HEK293 (cell line): ENCODE data around the gene PRKD3.

ENCODE experiments used
- CTCF ChIA-PET: fragments of 350-600 bp; formaldehyde crosslinking; extraction: SDS; loops from one replicate; lab custom pipeline; 2021; ENCODE audit warnings: antibody characterized with exemption; lab: Yijun Ruan, JAX
- POLR2A ChIA-PET: fragments of 300-600 bp; formaldehyde crosslinking; extraction: SDS; loops from one replicate; lab custom pipeline; 2020; ENCODE audit warnings: antibody characterized with exemption, inconsistent platforms; lab: Yijun Ruan, JAX
- H3K27ac ChIP-seq: fragments of 200-500 bp; sonication (Bioruptor generic); 2 replicates; pipeline ENCODE4 v1.5.1; 2014; ENCODE audit warnings: low read depth, low read length, control low read depth, inconsistent platforms; ENCODE audit errors: extremely low read depth
- H3K36me3 ChIP-seq, 2 experiments: fragments of 200-500 bp in 1 of 2; sonication (Bioruptor generic) in 1 of 2; 1 replicate in 1 of 2; 2 replicates in 1 of 2; pipeline ENCODE4 v1.5.1; 2014 to 2017; ENCODE audit warnings: inconsistent platforms in 2 of 2, low read length in 2 of 2; ENCODE audit not compliant: control insufficient read depth in 2 of 2, insufficient read depth in 1 of 2
- H3K4me1 ChIP-seq: fragments of 200-500 bp; sonication (Bioruptor generic); 2 replicates; pipeline ENCODE4 v1.5.1; 2014; ENCODE audit warnings: mild to moderate bottlenecking, low read length, inconsistent platforms; ENCODE audit not compliant: control insufficient read depth, insufficient read depth
- H3K4me3 ChIP-seq: 2 replicates; pipeline ENCODE4 v1.5.1; 2011; ENCODE audit warnings: low read depth, mild to moderate bottlenecking, control low read depth, low read length, moderate library complexity
- H3K9me3 ChIP-seq: fragments of 200-500 bp; sonication (Bioruptor generic); 2 replicates; pipeline ENCODE4 v1.5.1; 2014; ENCODE audit warnings: low read depth, low read length, inconsistent platforms; ENCODE audit not compliant: control insufficient read depth, insufficient read depth
- ELK4 ChIP-seq: IDR thresholded peaks from 2 replicates; pipeline ENCODE4 v1.6.1; 2011; ENCODE audit warnings: mild to moderate bottlenecking, low read depth, low read length, borderline replicate concordance
- GFI1B ChIP-seq: fragments of 450-650 bp; formaldehyde crosslinking; IDR thresholded peaks from 2 replicates; pipeline ENCODE4 v1.5.1; 2016; ENCODE audit warnings: missing biosample characterization, missing genetic modification characterization
- HOXA7 ChIP-seq: sonication (generic); formaldehyde crosslinking; IDR thresholded peaks from 2 replicates; pipeline ENCODE4 v1.8.1; 2022; ENCODE audit warnings: missing genetic modification reagents, borderline replicate concordance
- IKZF3 ChIP-seq: fragments of 450-650 bp; IDR thresholded peaks from 2 replicates; pipeline ENCODE4 v1.5.0; 2018; ENCODE audit warnings: missing biosample characterization, mild to moderate bottlenecking, missing genetic modification characterization, moderate library complexity
- KLF1 ChIP-seq: fragments of 450-650 bp; formaldehyde crosslinking; IDR thresholded peaks from 2 replicates; pipeline ENCODE4 v1.5.1; 2016; ENCODE audit warnings: missing biosample characterization, missing genetic modification characterization
- REST ChIP-seq: fragments of 450-650 bp; formaldehyde crosslinking; IDR thresholded peaks from 2 replicates; pipeline ENCODE4 v1.5.1; 2016; ENCODE audit warnings: missing biosample characterization, missing genetic modification characterization
- YY2 ChIP-seq: fragments of 450-650 bp; formaldehyde crosslinking; IDR thresholded peaks from 2 replicates; pipeline ENCODE4 v1.5.1; 2016; ENCODE audit warnings: missing biosample characterization, missing genetic modification characterization
- ZNF114 ChIP-seq: fragments of 450-650 bp; formaldehyde crosslinking; IDR thresholded peaks from 2 replicates; pipeline ENCODE4 v1.5.0; 2017; ENCODE audit warnings: missing biosample characterization, missing genetic modification characterization
- ZNF16 ChIP-seq: fragments of 450-650 bp; formaldehyde crosslinking; IDR thresholded peaks from 2 replicates; pipeline ENCODE4 v1.5.1; 2016; ENCODE audit warnings: low read depth, missing biosample characterization, missing genetic modification characterization
- ZNF169 ChIP-seq: fragments of 450-650 bp; formaldehyde crosslinking; IDR thresholded peaks from 2 replicates; pipeline ENCODE4 v1.5.1; 2016; ENCODE audit warnings: missing biosample characterization, missing genetic modification characterization
- ZNF266 ChIP-seq: fragments of 450-650 bp; formaldehyde crosslinking; IDR thresholded peaks from 2 replicates; pipeline ENCODE4 v1.5.1; 2016; ENCODE audit warnings: missing biosample characterization, missing genetic modification characterization, low read depth
- ZNF280D ChIP-seq: fragments of 450-650 bp; formaldehyde crosslinking; IDR thresholded peaks from 2 replicates; pipeline ENCODE4 v1.5.1; 2016; ENCODE audit warnings: missing biosample characterization, missing genetic modification characterization
- ZNF530 ChIP-seq: fragments of 450-650 bp; formaldehyde crosslinking; IDR thresholded peaks from 2 replicates; pipeline ENCODE4 v1.5.1; 2016; ENCODE audit warnings: low read depth, missing biosample characterization, missing genetic modification characterization
- ZNF621 ChIP-seq: fragments of 450-650 bp; formaldehyde crosslinking; IDR thresholded peaks from 2 replicates; pipeline ENCODE4 v1.5.1; 2017; ENCODE audit warnings: missing biosample characterization, missing genetic modification characterization
- ZNF626 ChIP-seq: fragments of 450-650 bp; sonication (Bioruptor Pico); formaldehyde crosslinking; IDR thresholded peaks from 2 replicates; pipeline ENCODE4 v1.5.1; 2018; ENCODE audit warnings: missing biosample characterization, missing genetic modification characterization, inconsistent platforms
- ZNF645 ChIP-seq: fragments of 450-650 bp; formaldehyde crosslinking; IDR thresholded peaks from 2 replicates; pipeline ENCODE4; 2016; ENCODE audit warnings: missing biosample characterization, missing genetic modification characterization
- ZNF670 ChIP-seq: fragments of 450-650 bp; formaldehyde crosslinking; IDR thresholded peaks from 2 replicates; pipeline ENCODE4 v1.5.1; 2016; ENCODE audit warnings: missing biosample characterization, missing genetic modification characterization, low read depth
- ZNF701 ChIP-seq: fragments of 450-650 bp; formaldehyde crosslinking; IDR thresholded peaks from 2 replicates; pipeline ENCODE4 v1.5.1; 2016; ENCODE audit warnings: missing biosample characterization, missing genetic modification characterization
- ZNF837 ChIP-seq: fragments of 450-650 bp; formaldehyde crosslinking; IDR thresholded peaks from 2 replicates; pipeline ENCODE4 v1.5.1; 2016; ENCODE audit warnings: missing biosample characterization, missing genetic modification characterization

The PRKD3 gene

GRCh38 chr2:37323176-37323780 is 1.4 kb downstream of the PRKD3 start:
- CTCF ChIA-PET = interaction anchor here (0.6 to 1.3 kb wide), 2 partner anchors 11 to 158 kb away, joined by 3 to 6 read pairs; no protein-coding TSS in a partner anchor
- peak overlapping the region; percentile 75 for H3K4me3 ChIP-seq

More at GRCh38 chr2:37323176-37323780, 1.4 kb downstream of the PRKD3 start:
- Histone ChIP-seq H3K36me3 (no peaks in the 10 kb centered on the region), H3K9me3 (no peaks in the 10 kb centered on the region), H3K4me1 (peaks cover 20% of the 10 kb centered on the region), H3K27ac (peak overlapping the region; percentile 92)
- TF ChIP-seq ZNF701 (no peak), ZNF621 (tag by site-specific recombination) (no peak), ELK4 (no peak), ZNF280D (tag by site-specific recombination) (no peak), ZNF16 (tag by site-specific recombination) (no peak), YY2 (tag by site-specific recombination) (no peak), ZNF626 (tag by site-specific recombination) (no peak), KLF1 (tag by site-specific recombination) (no peak), REST (tag by site-specific recombination) (no peak), ZNF169 (tag by site-specific recombination) (no peak), ZNF530 (tag by site-specific recombination) (no peak), ZNF645 (tag by site-specific recombination) (no peak), ZNF266 (no peak), ZNF837 (no peak), ZNF670 (tag by site-specific recombination) (no peak), HOXA7 (CRISPR knock-in tag) (no peak), IKZF3 (tag by site-specific recombination) (no peak), ZNF114 (tag by site-specific recombination) (no peak), GFI1B (tag by site-specific recombination) (no peak)
- POLR2A ChIA-PET = interaction anchor here (0.6 to 1.0 kb wide), 2 partner anchors 10 to 91 kb away, joined by 3 read pairs; partner anchors contain the start of genes CEBPZ and NDUFAF7
